H1 (cell line): ENCODE results near the gene TRPM1. TPM values are rescaled to one million over a fixed set of nuclear protein-coding genes. Genes with fewer than 3 reads are reported as not detected.

Experiments used
- EZH2 ChIP-seq: fragments of 200-600 bp; sonication (generic); IDR thresholded peaks from 2 replicates; pipeline ENCODE4 v1.7.1; 2012; ENCODE audit warnings: low read depth, mild to moderate bottlenecking, moderate library complexity, low read length, inconsistent platforms; ENCODE audit not compliant: severe bottlenecking
- KDM1A ChIP-seq: fragments of 200-600, 300-600 bp; sonication (generic); IDR thresholded peaks from 2 replicates; pipeline ENCODE4 v1.7.1; 2016; ENCODE audit warnings: mild to moderate bottlenecking, low read length, borderline replicate concordance
- SUZ12 ChIP-seq: fragments of 200-600 bp; sonication (generic); IDR thresholded peaks from 2 replicates; pipeline ENCODE4 v1.6.1; 2012; ENCODE audit warnings: mild to moderate bottlenecking, inconsistent platforms, low read length, moderate library complexity, mixed read lengths
- polyA plus RNA-seq, 7 experiments: library from polyadenylated mRNA; depleted of rRNA in 3 of 7; stranded (reverse) in 5 of 7; unstranded in 2 of 7; fragments of >200 nt in 5 of 7; fragments of 200-250 nt in 2 of 7; gene quantifications; 1 replicate in 5 of 7; 2 replicates in 1 of 7; 4 replicates in 1 of 7; pipeline versions ENCODE4 v1.2.1 to v1.2.3, GENCODE V29; 2011 to 2013; ENCODE audit warnings: missing spikeins in 2 of 7, mixed read lengths in 2 of 7
- total RNA-seq: library from RNA; stranded (reverse); fragmentation: NEBNext Ultra II Directional; extraction: Animal tissue kit (Norgen Biotek cat#: 25700); gene quantifications from 2 replicates; pipeline ENCODE4 v1.2.1, GENCODE V29; 2021
- TF ChIP-seq, protein P1 (sequence below): IDR thresholded peaks from 2 replicates; pipeline ENCODE4 v1.6.1; 2012; ENCODE audit warnings: low read length, inconsistent platforms

Gene TRPM1
- total and polyA plus RNA-seq, 2 of the 8 experiments (the other 6 are each of a cell fraction or from before 2014, with no cell fraction given), result 0.05 TPM; not detected in 1

DNA sequence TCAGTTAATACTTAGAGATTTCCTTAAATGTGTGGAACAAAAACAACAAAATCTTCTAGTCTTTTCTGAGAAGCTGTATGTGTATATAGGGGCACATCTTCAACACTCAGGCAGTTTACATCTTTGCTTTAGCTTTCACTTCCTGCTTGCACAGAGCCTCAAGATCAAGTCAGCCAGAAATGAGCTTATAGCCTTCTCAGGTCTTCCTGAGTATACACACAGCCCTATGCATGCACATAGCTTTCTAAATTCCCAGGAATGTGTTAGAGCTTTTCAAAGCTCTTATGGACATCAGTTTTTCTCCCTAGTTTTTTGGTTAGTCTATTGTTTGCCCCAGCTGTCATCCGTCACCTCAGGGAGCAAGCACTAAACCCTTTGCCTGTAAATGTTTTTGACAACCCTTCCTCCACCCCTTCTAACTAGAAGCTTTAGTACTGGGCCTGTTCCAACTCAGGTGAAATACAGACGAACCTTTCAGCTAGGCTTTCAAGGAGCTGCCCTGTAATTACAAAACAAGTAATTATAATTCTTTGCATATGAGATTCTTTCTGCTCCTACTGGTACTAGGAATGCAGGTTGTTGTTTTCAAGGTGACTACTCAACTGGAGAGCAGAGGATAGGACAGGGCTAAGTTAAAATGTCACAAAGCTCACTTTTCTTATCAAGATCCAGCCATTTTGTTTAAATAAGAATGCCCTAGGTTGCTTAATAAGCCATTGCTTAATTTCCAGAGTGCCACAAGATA lies 87.5 kb downstream of the TRPM1 start (continued):
- TF ChIP-seq EZH2, result no peak
- TF ChIP-seq SUZ12, result no peak
- TF ChIP-seq, protein P1, sequence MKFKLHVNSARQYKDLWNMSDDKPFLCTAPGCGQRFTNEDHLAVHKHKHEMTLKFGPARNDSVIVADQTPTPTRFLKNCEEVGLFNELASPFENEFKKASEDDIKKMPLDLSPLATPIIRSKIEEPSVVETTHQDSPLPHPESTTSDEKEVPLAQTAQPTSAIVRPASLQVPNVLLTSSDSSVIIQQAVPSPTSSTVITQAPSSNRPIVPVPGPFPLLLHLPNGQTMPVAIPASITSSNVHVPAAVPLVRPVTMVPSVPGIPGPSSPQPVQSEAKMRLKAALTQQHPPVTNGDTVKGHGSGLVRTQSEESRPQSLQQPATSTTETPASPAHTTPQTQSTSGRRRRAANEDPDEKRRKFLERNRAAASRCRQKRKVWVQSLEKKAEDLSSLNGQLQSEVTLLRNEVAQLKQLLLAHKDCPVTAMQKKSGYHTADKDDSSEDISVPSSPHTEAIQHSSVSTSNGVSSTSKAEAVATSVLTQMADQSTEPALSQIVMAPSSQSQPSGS, result no peak
- no peak for TF ChIP-seq KDM1A
